Measurements from ENCODE around the gene KDM2B. TPM values are rescaled to one million over a fixed set of nuclear protein-coding genes. Genes with fewer than 3 reads are reported as not detected.

The KDM2B gene
- total RNA-seq, 1 experiment from 2014 or later: 37.2 TPM

DNA sequence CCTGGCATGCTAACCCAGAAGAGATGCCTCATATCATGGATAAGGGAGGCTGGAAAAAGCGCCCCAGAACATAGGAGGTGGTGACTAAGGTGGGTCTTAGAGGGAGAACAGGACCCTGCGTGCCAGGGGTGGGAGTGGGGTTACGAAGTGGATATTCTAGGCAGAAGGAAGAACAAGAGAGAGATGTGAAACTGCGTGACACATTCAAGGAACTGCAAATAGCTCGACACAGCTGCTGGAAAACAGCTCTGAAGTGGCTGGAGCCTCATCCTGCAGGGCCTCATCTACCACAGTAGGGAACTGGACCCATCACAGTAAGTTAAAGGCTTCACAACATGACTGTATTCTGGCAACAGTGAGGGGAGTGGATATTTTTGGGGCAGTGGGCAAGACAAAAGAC, 119.8 kb downstream of the KDM2B start:
- DNase-seq (ENCODE audit: low spot score): no peak

DNA sequence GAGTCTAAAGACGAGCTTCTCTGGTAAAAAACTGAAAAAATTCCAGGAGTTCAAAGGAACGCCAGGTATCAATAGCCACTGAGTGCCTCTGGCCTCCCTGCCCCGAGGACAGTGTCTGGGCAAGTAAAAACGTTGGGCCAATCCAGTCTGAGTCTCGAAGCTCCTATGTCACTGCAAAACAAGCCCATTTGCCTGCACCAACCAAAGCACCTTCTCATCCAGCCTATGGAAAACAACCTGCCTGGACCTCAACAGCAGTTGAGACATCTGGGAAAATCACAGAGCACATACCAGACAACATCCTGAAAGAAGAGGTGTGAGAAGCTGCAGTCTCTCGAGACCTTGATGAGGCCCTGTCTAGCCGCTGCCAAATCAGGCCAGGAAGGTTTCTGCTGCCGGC, 124.3 kb downstream of the KDM2B start:
- no peak for DNase-seq (ENCODE audit: low spot score)

DNA sequence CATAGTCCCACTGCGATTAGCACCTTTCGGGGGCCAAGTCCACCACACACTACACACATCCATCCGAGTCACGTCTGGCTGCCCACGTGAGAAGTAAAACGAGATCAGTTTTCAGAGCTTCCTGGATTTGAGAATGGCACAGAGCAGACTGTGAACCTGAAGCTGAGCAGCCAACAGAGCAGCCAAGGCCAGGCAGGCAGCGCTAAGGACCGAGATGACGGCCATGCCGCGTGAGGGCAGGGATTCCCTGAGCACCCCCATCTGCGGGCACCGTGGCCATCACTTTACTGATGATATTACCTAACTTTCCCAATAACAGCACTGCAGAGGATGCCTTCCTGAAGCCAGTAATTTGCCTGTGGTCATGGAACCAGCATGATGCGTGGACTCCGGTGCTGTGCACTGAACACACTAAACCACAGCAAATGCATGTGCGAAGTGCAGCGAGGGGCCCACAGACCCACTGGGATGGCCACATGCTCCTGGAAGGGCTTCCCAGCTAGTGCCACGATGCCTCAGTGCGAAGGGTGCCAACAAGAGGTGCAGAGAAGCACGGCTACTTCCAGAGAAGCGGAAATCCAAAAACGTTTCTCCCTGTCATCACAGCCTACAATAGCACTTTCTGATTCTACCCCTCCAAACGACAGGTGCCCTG, 124.9 kb downstream of the KDM2B start:
- DNase-seq (ENCODE audit: low spot score): no peak

- no peak for DNase-seq (ENCODE audit: low spot score)
Observed at GRCh38 chr12:121454921-121455320, 125.9 kb downstream of the KDM2B start.

- no peak for DNase-seq (ENCODE audit: low spot score)
Observed at GRCh38 chr12:121453629-121454028, 127.2 kb downstream of the KDM2B start.

- DNase-seq (ENCODE audit: low spot score): no peak
Observed at GRCh38 chr12:121452985-121453360, 127.8 kb downstream of the KDM2B start.

- no peak for DNase-seq (ENCODE audit: low spot score)
Observed at GRCh38 chr12:121452340-121452984, 128.4 kb downstream of the KDM2B start.

DNA sequence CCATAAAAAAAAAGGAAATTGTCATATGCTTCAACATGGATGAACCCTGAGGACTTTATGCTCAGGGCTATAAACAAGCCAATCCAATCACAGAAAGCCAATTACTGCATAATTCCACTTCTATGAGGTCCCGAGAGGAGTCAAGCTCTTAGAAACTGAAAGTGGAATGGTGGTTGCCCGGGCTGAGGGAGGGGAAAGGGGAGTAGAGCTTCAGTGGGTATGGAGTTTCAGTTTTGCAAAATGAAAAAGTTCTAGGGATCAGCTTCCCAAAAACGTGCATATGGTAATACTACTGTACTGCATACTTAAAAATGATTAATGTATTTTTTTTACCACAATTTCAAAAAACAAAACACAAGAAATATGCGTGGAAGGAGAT, 128.9 kb downstream of the KDM2B start:
- no peak for DNase-seq (ENCODE audit: low spot score)

DNA sequence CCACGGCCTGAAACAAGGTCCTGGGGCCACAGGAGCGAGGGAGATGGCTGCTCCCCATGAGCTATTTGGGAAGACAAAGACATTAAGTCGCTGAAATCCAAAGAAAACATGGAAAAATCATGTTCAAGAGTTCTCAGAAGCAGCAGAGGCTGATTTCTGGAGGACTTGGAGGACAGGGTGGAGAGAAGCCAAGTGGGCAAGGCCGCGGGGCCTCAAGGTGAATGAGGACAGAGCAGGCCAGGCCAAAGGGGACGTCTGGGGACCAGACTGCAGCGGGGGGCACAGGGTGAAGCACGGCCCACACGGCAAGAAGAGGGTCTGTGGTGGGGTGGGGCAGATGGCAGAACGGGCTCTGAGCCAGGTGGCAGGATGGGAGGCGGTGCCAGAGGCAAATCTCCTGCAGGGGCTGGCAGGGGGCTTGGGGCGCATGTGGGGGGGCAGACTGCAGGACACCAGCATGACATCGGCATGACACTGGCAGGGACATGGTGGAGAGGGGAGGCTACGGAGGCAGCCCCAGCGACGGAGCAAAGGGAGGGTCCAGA, 132.0 kb downstream of the KDM2B start:
- DNase-seq (ENCODE audit: low spot score): no peak

- DNase-seq (ENCODE audit: low spot score): no peak
Observed at GRCh38 chr12:121446750-121447149, 134.1 kb downstream of the KDM2B start.

DNA sequence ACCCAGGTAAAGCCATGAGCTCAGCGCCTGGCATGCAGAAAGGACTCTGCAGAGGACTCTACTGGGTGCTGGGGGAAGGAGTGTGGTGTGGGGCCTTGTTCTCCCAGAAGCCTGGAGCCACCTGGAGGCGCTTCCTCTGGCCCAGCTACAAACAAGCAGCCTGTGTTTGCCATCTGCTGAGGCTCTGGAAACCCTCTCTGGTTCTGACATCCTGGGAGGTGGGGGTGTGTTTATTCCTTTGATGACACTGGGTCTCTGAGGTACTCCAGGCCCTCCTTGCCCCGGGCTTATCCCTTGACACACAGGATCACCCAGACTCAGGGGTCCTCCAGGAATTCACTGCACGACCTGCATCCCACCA, 136.0 kb downstream of the KDM2B start:
- no peak for DNase-seq (ENCODE audit: low spot score)

DNA sequence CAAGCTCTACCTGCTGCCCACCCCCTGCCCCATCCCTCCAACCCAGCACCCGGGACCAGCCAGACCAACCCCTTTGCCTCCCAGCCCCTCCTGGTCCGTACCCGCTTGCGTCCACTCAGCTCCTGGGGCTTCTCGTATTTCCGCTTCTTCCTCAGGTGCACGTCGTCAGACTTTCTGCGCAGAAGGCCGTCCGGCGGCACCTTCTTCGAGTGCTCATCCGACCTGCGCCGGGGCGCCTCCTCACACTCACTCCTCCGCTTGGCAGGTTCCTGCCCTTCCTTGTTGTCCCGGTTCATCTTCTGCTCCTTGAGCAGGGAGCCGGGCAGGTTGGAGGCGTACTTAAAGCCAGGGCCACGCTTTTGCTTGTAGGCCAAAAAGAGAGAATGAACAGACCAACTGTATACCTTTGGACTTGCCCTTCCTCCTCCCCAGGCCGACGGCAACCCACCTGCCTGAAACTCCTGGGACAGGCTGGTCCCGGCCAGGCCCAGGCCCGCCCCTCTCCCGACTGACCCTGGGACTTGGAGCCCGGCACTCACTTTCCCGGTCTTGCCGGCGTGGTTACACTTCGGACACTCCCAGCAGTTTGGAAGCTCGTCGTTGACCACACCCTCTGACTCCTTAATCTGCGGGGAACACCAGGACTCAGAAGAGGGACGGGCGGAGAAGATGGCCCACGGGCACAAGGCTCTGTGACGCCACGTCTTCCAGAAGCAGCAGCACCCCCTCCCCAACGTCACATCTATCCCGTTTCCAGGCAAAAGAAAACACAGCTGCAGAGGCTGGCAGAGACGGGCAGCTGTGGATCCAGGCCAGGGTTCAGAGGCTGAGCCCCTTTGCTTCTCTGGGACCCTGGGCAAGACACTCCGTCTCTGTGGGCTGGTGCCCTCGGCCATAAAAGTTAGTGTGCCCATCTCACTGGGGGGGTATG, 136.6 kb downstream of the KDM2B start:
- no peak for DNase-seq (ENCODE audit: low spot score)

GRCh38 chr12:121443193-121443870, 137.5 kb downstream of the KDM2B start:
- DNase-seq (ENCODE audit: low spot score): peak; percentile 79

DNA sequence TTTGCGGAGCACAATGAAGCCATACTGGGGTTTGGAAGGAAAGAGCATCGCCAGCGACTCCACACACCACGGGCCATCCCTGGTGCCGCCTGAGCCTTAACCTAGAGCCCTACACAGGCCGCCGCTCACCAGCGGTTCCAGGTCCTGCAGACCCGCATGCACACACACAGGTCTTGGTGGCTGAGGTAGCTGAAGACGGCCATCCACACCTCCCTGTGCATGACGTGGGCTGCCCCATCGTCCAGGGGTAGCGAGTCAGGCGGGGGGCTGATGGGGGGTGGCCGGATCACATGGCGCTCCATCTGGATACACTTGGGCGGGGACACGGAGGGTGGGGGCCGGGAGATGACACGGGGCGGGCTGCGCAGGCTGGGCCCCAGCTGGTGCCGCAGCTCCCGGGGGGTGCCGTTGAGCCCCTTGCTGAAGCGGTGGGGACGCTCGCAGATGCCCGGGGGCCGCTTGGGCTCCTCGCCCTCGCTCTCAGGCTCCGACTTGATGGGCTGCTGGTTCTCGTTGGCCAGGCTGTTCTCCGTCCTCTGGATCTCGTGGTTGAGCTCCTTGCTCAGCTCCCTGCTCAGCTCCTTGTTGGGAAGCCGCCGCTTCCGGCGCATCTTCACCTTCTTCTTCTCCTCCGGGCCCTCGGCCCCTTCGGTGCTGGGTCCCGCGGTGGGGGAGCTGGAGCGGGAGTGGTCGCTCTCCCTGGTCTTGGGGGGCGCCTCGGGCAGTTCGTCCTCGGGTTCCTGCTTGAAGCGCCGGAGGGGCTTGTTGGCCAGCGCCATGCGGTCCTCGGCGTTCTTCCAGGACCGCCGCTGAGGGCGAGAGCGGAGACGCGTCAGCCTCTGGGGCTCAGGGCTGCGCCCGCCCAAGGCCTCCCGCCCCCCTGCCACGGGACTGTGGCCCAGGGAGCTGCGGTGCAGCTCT, 138.5 kb downstream of the KDM2B start:
- no peak for DNase-seq (ENCODE audit: low spot score)

- no peak for DNase-seq (ENCODE audit: low spot score)
Observed at GRCh38 chr12:121441555-121441954, 139.3 kb downstream of the KDM2B start.

DNA sequence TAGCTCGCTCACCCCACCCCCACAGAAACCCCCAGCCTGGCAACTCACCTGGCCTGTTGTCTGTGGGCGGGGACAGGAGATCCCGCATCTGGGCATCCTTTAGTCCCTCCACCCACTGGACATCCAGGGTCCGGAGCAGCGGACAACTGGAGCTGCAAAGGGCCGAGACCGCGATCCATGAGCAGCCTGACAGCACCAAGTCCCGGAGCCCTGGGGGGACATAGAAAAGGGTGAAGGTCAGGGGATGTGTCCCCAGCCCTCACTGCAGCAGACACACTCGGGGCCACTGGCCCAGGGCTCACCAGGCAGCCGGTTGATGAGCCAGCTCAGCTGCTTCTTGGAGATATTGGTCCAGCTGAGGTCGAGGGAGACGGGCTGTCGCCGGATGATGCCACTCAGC, 140.1 kb downstream of the KDM2B start:
- DNase-seq (ENCODE audit: low spot score): no peak

GRCh38 chr12:121439715-121440114, 141.1 kb downstream of the KDM2B start:
- DNase-seq (ENCODE audit: low spot score): no peak

DNA sequence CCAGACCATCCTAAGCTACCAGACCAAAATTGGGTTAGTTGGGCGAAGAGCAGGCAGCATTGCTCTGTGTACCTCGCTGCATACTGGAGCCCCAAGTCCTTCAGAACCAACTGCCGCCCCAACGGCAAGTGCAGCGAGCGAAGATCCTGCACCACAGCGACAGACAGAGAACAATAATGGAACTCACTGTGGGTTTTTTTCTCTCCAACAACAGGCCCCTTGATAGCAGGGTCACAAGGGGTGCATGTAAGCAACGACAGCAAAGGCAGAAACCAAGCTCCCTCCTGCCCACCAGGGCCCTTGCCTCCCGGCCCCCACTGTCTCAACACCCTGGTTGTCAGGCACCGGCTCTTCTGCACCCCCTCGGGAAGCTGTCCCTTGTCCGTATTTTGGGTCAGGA, 141.9 kb downstream of the KDM2B start:
- no peak for DNase-seq (ENCODE audit: low spot score)

- no peak for DNase-seq (ENCODE audit: low spot score)
Observed at GRCh38 chr12:121436706-121437105, 144.1 kb downstream of the KDM2B start.

- no peak for DNase-seq (ENCODE audit: low spot score)
Observed at GRCh38 chr12:121432740-121433480, 147.9 kb downstream of the KDM2B start.

All from A172 (cell line).